CD14-positive monocyte (primary cell): ENCODE data around the gene HNRNPM. TPM values are rescaled to one million over a fixed set of nuclear protein-coding genes. Genes with fewer than 3 reads are reported as not detected.

ENCODE experiments used
- DNase-seq, 3 donors: peaks; one replicate each; pipeline ENCODE4 v3.0.0-alpha.2; 2011 to 2022
- H2AFZ ChIP-seq: 2 replicates; pipeline ENCODE4 v1.6.0; 2012; ENCODE audit warnings: mild to moderate bottlenecking, low read depth, low read length, inconsistent platforms; ENCODE audit not compliant: insufficient read depth, poor library complexity, severe bottlenecking
- H3K27ac ChIP-seq, 2 donors: 1 replicate in 1 of 2; 2 replicates in 1 of 2; pipeline ENCODE4 v1.5.1; 2012 to 2013; ENCODE audit warnings: low read length in 2 of 2, control low read depth in 1 of 2, inconsistent platforms in 1 of 2, low read depth in 1 of 2, mild to moderate bottlenecking in 1 of 2
- H3K27me3 ChIP-seq, 2 donors: one replicate each; pipeline versions ENCODE4 v1.6.0 to v1.6.1; 2011 to 2013; ENCODE audit warnings: low read length in 2 of 2; ENCODE audit not compliant: control insufficient read depth in 2 of 2, insufficient read depth in 2 of 2
- H3K36me3 ChIP-seq, 2 donors: replicated peaks in 1 of 2; 1 replicate in 1 of 2; 2 replicates in 1 of 2; pipeline versions ENCODE4 v1.5.1 to v1.6.1; 2012 to 2013; ENCODE audit warnings: low read length in 2 of 2, control low read depth in 1 of 2, inconsistent platforms in 1 of 2, mild to moderate bottlenecking in 1 of 2; ENCODE audit not compliant: insufficient read depth in 2 of 2, control insufficient read depth in 1 of 2
- H3K4me1 ChIP-seq, 2 donors: 1 replicate in 1 of 2; 2 replicates in 1 of 2; pipeline versions ENCODE4 v1.5.1 to v1.6.1; 2012 to 2013; ENCODE audit warnings: low read length in 2 of 2, control low read depth in 1 of 2, inconsistent platforms in 1 of 2, mild to moderate bottlenecking in 1 of 2, moderate library complexity in 1 of 2; ENCODE audit not compliant: insufficient read depth in 2 of 2, control insufficient read depth in 1 of 2
- H3K4me2 ChIP-seq: replicated peaks from 2 replicates; pipeline ENCODE3; 2012; ENCODE audit warnings: low read length, moderate library complexity, mild to moderate bottlenecking; ENCODE audit not compliant: poor library complexity, severe bottlenecking; ENCODE audit errors: extremely low read depth
- H3K4me3 ChIP-seq, 3 experiments: fragments of 200-600 bp in 1 of 3; sonication (generic) in 1 of 3; replicated peaks in 1 of 3; 1 replicate in 2 of 3; 2 replicates in 1 of 3; pipeline ENCODE4 v1.5.1; 2011 to 2013; ENCODE audit warnings: low read length in 3 of 3, mild to moderate bottlenecking in 3 of 3, control low read depth in 2 of 3, low read depth in 2 of 3, inconsistent platforms in 1 of 3, moderate library complexity in 1 of 3
- H3K79me2 ChIP-seq: 2 replicates; pipeline ENCODE4 v1.6.0; 2012; ENCODE audit warnings: mild to moderate bottlenecking, control low read depth, inconsistent platforms, low read length, moderate library complexity; ENCODE audit not compliant: insufficient read depth
- H3K9ac ChIP-seq: 2 replicates; pipeline ENCODE4 v1.6.0; 2017; ENCODE audit warnings: low read length, mild to moderate bottlenecking; ENCODE audit not compliant: insufficient read depth, poor library complexity, severe bottlenecking
- H3K9me3 ChIP-seq, 2 donors: replicated peaks in 1 of 2; 1 replicate in 1 of 2; 2 replicates in 1 of 2; pipeline versions ENCODE4 v1.5.1 to v1.6.1; 2012 to 2013; ENCODE audit warnings: low read length in 2 of 2, control low read depth in 1 of 2; ENCODE audit not compliant: control insufficient read depth in 1 of 2, insufficient read depth in 1 of 2
- H4K20me1 ChIP-seq: 2 replicates; pipeline ENCODE4 v1.6.0; 2012; ENCODE audit warnings: mild to moderate bottlenecking, low read length, control low read depth, moderate library complexity; ENCODE audit not compliant: insufficient read depth
- H3K27ac Mint-ChIP-seq, 7 donors: one replicate each; pipeline ENCODE4 v1.8.0; 2020; ENCODE audit warnings: mild to moderate bottlenecking in 7 of 7, mixed read lengths in 7 of 7, moderate library complexity in 6 of 7, inconsistent platforms in 2 of 7
- H3K27me3 Mint-ChIP-seq, 3 donors: one replicate each; pipeline ENCODE4 v1.8.0; 2021 to 2022; ENCODE audit warnings: low read depth in 3 of 3, mild to moderate bottlenecking in 3 of 3, mixed read lengths in 3 of 3, moderate library complexity in 3 of 3, inconsistent platforms in 1 of 3
- H3K36me3 Mint-ChIP-seq, 2 donors: one replicate each; pipeline ENCODE4 v1.8.0; 2020; ENCODE audit warnings: mixed read lengths in 2 of 2, inconsistent platforms in 1 of 2, mild to moderate bottlenecking in 1 of 2
- H3K4me1 Mint-ChIP-seq: one replicate; pipeline ENCODE4 v1.8.0; 2020; ENCODE audit warnings: mild to moderate bottlenecking, mixed read lengths
- H3K4me3 Mint-ChIP-seq, 2 donors: one replicate each; pipeline ENCODE4 v1.8.0; 2020; ENCODE audit warnings: mild to moderate bottlenecking in 2 of 2, mixed read lengths in 2 of 2, moderate library complexity in 1 of 2
- H3K9me3 Mint-ChIP-seq, 7 donors: one replicate each; pipeline ENCODE4 v1.8.0; 2020 to 2022; ENCODE audit warnings: mixed read lengths in 7 of 7, mild to moderate bottlenecking in 6 of 7, moderate library complexity in 6 of 7, inconsistent platforms in 2 of 7
- CTCF ChIP-seq: fragments of 200-600 bp; IDR thresholded peaks from one replicate; pipeline ENCODE4 v1.8.0; 2022; ENCODE audit warnings: antibody characterized with exemption, mild to moderate bottlenecking
- WGBS: methylation state at CpG from one replicate; pipeline ENCODE4 v1.1.5; 2013; ENCODE audit warnings: missing lambda C conversion rate; ENCODE audit not compliant: insufficient coverage; 5-methylcytosine and 5-hydroxymethylcytosine counted together
- intact Hi-C, 2 donors: fragments of 100-400 bp; cut with micrococcal nuclease; formaldehyde crosslinking; loops; one replicate each; pipeline versions ENCODE4 v1.15.0 to v1.15.1; 2023
- polyA plus RNA-seq, 3 donors: library from polyadenylated mRNA; depleted of rRNA in 1 of 3; unstranded in 2 of 3; stranded (reverse) in 1 of 3; fragments of 300-500 nt in 2 of 3; fragments of >200 nt in 1 of 3; fragmentation: Illumina TruSeq in 2 of 3; gene quantifications; 1 replicate in 2 of 3; 2 replicates in 1 of 3; pipeline ENCODE4 v1.2.3, GENCODE V29; 2012 to 2021

HNRNPM gene
- polyA plus RNA-seq, 3 donors = 77.0 to 121 (median 116) TPM

GRCh38 chr19:8490873-8491272 lies 46.1 kb downstream of the HNRNPM start:
- DNase-seq = no peak
- H3K36me3 Mint-ChIP-seq = peaks cover 70 to 93% of the 10 kb centered on the region in 2 donors
- TF ChIP-seq CTCF = no peak
- peaks cover 0 to 2% (median 2%) of the 10 kb centered on the region in 3 donors for H3K27me3 Mint-ChIP-seq
- intact Hi-C loops = no loop called here
- Histone ChIP-seq H3K4me2 (no peak overlapping the region), H3K36me3 (peaks cover 61 to 71% of the 10 kb centered on the region in 2 donors), H3K27me3 (no peaks in the 10 kb centered on the region), H3K79me2 (peaks cover 70% of the 10 kb centered on the region), H3K27ac (peak overlapping the region; percentile 92 to 93), H3K9me3 (no peaks in the 10 kb centered on the region), H2AFZ (no peak overlapping the region), H3K4me3 (no peak overlapping the region), H4K20me1 (peaks cover 28% of the 10 kb centered on the region), H3K4me1 (peaks cover 97 to 100% of the 10 kb centered on the region in 2 donors), H3K9ac (no peak overlapping the region)
- H3K4me3 Mint-ChIP-seq = no peak overlapping the region
- peak overlapping the region; percentile 79 to 99 (median 85) for H3K27ac Mint-ChIP-seq
- H3K4me1 Mint-ChIP-seq = peaks cover 89% of the 10 kb centered on the region
- 71% methylated on average over 11 of the region's 12 CpGs for WGBS
- peaks cover 0 to 2% (median 0%) of the 10 kb centered on the region in 7 donors for H3K9me3 Mint-ChIP-seq

- no peak overlapping the region for H2AFZ ChIP-seq
- H3K9me3 ChIP-seq = no peaks in the 10 kb centered on the region
- no peak overlapping the region for H3K9ac ChIP-seq
- H3K27ac ChIP-seq = peak overlapping the region; percentile 92 to 93
- peaks cover 88% of the 10 kb centered on the region for H3K4me1 Mint-ChIP-seq
- H3K4me3 ChIP-seq = no peak overlapping the region
- peak; percentile 12 for TF ChIP-seq CTCF
- H3K27ac Mint-ChIP-seq = peak overlapping the region; percentile 18 to 99 (median 87)
- DNase-seq = no peak
- 81% methylated on average over 3 of the region's 6 CpGs for WGBS
- H3K36me3 ChIP-seq = peaks cover 63 to 71% of the 10 kb centered on the region in 2 donors
- H3K9me3 Mint-ChIP-seq = peaks cover 0 to 2% (median 0%) of the 10 kb centered on the region in 7 donors
- peaks cover 70% of the 10 kb centered on the region for H3K79me2 ChIP-seq
- H3K4me1 ChIP-seq = peaks cover 97 to 100% of the 10 kb centered on the region in 2 donors
- no peaks in the 10 kb centered on the region for H3K27me3 ChIP-seq
- intact Hi-C loops = no loop called here
- H4K20me1 ChIP-seq = peaks cover 28% of the 10 kb centered on the region
- H3K4me3 Mint-ChIP-seq = no peak overlapping the region
- peaks cover 68 to 94% of the 10 kb centered on the region in 2 donors for H3K36me3 Mint-ChIP-seq
- peaks cover 0 to 3% (median 2%) of the 10 kb centered on the region in 3 donors for H3K27me3 Mint-ChIP-seq
- H3K4me2 ChIP-seq = no peak overlapping the region
Observed at GRCh38 chr19:8491574-8491973, 46.8 kb downstream of the HNRNPM start.
